ENCODE measurements around the gene WDR18.

The WDR18 gene

GRCh38 chr19:988510-988909, 4.4 kb downstream of the WDR18 start:
- Histone ChIP-seq H3K36me3 (peaks cover 45% of the 10 kb centered on the region), H3K4me3 (ENCODE audit: low read depth, low read length) (no peak overlapping the region), H3K4me1 (no peaks in the 10 kb centered on the region), H3K27me3 (no peaks in the 10 kb centered on the region), H3K9me3 (no peaks in the 10 kb centered on the region)
- peak; percentile 4 for DNase-seq
- TF ChIP-seq, protein P1, sequence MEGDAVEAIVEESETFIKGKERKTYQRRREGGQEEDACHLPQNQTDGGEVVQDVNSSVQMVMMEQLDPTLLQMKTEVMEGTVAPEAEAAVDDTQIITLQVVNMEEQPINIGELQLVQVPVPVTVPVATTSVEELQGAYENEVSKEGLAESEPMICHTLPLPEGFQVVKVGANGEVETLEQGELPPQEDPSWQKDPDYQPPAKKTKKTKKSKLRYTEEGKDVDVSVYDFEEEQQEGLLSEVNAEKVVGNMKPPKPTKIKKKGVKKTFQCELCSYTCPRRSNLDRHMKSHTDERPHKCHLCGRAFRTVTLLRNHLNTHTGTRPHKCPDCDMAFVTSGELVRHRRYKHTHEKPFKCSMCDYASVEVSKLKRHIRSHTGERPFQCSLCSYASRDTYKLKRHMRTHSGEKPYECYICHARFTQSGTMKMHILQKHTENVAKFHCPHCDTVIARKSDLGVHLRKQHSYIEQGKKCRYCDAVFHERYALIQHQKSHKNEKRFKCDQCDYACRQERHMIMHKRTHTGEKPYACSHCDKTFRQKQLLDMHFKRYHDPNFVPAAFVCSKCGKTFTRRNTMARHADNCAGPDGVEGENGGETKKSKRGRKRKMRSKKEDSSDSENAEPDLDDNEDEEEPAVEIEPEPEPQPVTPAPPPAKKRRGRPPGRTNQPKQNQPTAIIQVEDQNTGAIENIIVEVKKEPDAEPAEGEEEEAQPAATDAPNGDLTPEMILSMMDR (IDR thresholded peaks at IDR 0.05; ENCODE audit: low read depth, low read length) = no peak

DNA sequence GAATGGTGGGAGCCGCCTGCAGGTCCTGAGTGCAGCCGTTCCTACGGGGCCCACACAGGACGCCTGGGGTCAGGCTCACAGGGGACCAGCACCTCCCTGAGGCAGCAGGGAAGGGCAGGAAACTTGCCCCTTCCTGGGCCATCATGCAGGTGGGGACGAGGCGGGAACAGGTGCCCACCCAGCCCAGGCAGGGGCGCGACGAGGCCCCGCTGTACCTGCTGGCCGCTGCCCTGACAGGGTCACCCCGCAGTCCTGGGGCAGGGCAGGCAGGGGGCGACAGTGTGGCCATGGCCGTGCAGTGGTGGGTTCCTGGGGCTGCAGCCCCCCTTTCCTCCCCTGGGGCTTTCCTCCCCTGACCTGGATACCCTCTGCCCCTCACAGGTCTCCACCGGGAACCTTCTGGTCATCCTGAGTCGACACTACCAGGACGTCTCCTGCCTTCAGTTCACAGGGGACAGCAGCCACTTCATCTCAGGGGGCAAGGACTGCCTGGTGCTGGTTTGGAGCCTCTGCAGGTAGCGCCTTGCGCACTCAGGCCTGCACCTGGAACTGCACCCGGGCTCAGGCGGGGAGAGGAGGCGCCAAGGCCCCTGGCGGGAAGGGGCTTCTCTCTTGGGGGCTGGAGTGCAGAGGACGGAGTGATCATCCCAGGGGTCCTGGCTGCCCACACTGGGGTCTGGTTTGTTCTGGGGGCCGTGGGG, 5.4 kb downstream of the WDR18 start:
- Histone ChIP-seq H3K27me3 (no peaks in the 10 kb centered on the region), H3K4me3 (ENCODE audit: low read depth, low read length) (no peak overlapping the region), H3K36me3 (peaks cover 55% of the 10 kb centered on the region), H3K4me1 (no peaks in the 10 kb centered on the region), H3K9me3 (no peaks in the 10 kb centered on the region)
- TF ChIP-seq, protein P1 (IDR thresholded peaks at IDR 0.05; ENCODE audit: low read depth, low read length) = peak; percentile 31
- peak; percentile 22 for DNase-seq

DNA sequence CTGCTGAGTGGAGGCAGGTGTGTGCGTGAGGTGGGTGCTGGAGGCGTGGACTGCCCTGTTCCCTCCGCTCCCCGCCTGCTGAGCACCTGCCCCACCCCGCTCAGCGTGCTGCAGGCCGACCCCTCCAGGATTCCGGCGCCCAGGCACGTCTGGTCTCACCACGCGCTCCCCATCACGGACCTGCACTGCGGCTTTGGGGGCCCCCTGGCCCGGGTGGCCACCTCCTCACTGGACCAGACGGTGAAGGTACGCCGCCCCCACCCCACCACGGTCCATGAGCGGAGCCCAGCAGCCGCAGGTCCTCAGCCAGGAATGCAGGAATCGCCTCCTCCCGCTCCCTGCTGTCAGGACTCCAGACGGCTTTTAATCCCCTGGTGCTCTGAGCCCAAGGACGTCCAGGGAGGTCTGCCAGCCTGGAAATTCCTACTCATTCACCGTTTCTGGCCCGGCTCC, 6.0 kb downstream of the WDR18 start:
- peaks cover 56% of the 10 kb centered on the region for H3K36me3 ChIP-seq
- TF ChIP-seq, protein P1 (IDR thresholded peaks at IDR 0.05; ENCODE audit: low read depth, low read length) = no peak
- no peaks in the 10 kb centered on the region for H3K4me1 ChIP-seq
- no peak for DNase-seq
- H3K4me3 ChIP-seq (ENCODE audit: low read depth, low read length) = no peak overlapping the region
- no peaks in the 10 kb centered on the region for H3K9me3 ChIP-seq
- H3K27me3 ChIP-seq = no peaks in the 10 kb centered on the region

DNA sequence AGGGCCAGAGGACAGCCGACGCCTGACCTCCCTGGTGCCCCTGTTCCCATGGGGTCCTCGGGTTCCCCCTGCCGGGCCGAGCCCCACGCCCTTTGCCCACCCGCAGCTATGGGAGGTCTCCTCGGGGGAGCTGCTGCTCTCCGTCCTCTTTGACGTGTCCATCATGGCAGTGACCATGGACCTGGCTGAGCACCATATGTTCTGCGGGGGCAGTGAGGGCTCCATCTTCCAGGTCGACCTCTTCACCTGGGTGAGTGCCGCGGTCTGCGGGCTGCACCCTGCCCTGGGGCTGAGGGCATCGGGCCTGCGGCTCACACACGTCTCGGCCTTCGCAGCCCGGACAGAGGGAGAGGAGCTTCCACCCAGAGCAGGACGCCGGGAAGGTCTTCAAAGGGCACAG, 6.6 kb downstream of the WDR18 start:
- Histone ChIP-seq H3K27me3 (peaks cover 2% of the 10 kb centered on the region), H3K9me3 (no peaks in the 10 kb centered on the region), H3K4me3 (ENCODE audit: low read depth, low read length) (no peak overlapping the region), H3K36me3 (peaks cover 52% of the 10 kb centered on the region), H3K4me1 (peaks cover 5% of the 10 kb centered on the region; the same call in 1 of the 2 replicates)
- TF ChIP-seq, protein P1 (IDR thresholded peaks at IDR 0.05; ENCODE audit: low read depth, low read length) = no peak
- peak; percentile 15 for DNase-seq

GRCh38 chr19:991174-991931, 7.2 kb downstream of the WDR18 start:
- no peaks in the 10 kb centered on the region for H3K9me3 ChIP-seq
- H3K27me3 ChIP-seq = peaks cover 8% of the 10 kb centered on the region
- peak; percentile 93 for DNase-seq
- peaks cover 48% of the 10 kb centered on the region for H3K36me3 ChIP-seq
- no peak overlapping the region for H3K4me3 ChIP-seq (ENCODE audit: low read depth, low read length)
- TF ChIP-seq, protein P1 (IDR thresholded peaks at IDR 0.05; ENCODE audit: low read depth, low read length) = no peak
- peaks cover 11% of the 10 kb centered on the region for H3K4me1 ChIP-seq
